Activated T-helper 1 cell treated with anti-CD3 and anti-CD28 coated beads, Interleukin-12 subunit alpha, Interleukin-12 subunit beta, Interleukin-2, Interleukin-4 antibody, amounts not matched to agents 30 ng/mL and 10 ng/mL and 1 ng/mL, durations not matched to agents 14 hours and 24 hours and 36 hours (primary cell): ENCODE results near the gene CFB. TPM values are rescaled to one million over a fixed set of nuclear protein-coding genes. Genes with fewer than 3 reads are reported as not detected.
"Not testable (repeated sequence)": the region's sequence is repeated elsewhere in the genome, so short reads cannot be mapped to it uniquely, and the experiment has no call there.

Experiments
- DNase-seq: peaks from one replicate; pipeline ENCODE4 v3.0.0; 2021; ENCODE audit warnings: low spot score
- H3K27ac Mint-ChIP-seq: one replicate; pipeline ENCODE4 v1.8.0; 2021; ENCODE audit warnings: mild to moderate bottlenecking, mixed read lengths
- H3K27me3 Mint-ChIP-seq: one replicate; pipeline ENCODE4 v1.8.0; 2022; ENCODE audit warnings: mild to moderate bottlenecking, moderate library complexity, mixed read lengths; ENCODE audit not compliant: insufficient read depth
- H3K36me3 Mint-ChIP-seq: one replicate; pipeline ENCODE4 v1.8.0; 2021; ENCODE audit warnings: low read depth, mixed read lengths
- H3K4me1 Mint-ChIP-seq: one replicate; pipeline ENCODE4 v1.8.0; 2021; ENCODE audit warnings: low read depth, mixed read lengths
- H3K4me3 Mint-ChIP-seq: one replicate; pipeline ENCODE4 v1.8.0; 2021; ENCODE audit warnings: mild to moderate bottlenecking, moderate library complexity, mixed read lengths
- H3K9me3 Mint-ChIP-seq: one replicate; pipeline ENCODE4 v1.8.0; 2021; ENCODE audit warnings: mixed read lengths
- intact Hi-C: fragments of 100-400 bp; cut with micrococcal nuclease; formaldehyde crosslinking; loops from one replicate; pipeline ENCODE4 v1.15.1; 2024
- total RNA-seq: library from RNA; stranded (reverse); gene quantifications from 2 replicates; pipeline ENCODE4 v1.2.3, GENCODE V29; 2022

The CFB gene
- total RNA-seq, 1 donor from 2014 or later, result 0.21 TPM

DNA sequence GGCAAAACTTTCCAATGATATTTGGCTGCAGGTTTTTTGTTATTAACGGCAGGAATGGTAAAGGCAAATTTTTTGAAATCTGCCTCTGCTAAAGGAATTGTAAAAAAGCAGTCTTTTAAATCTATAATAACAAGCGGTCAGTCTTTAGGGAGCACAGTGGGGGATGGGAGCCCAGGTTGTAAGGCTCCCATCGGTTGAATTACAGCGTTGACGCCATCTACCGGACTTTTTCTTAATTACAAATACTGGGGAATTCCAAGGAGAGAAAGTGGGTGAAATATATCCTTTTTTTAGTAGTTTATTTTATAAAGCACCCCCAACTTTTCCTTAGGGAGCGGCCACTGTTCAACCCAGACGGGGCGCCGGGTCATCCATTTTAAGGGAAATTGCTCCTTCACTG is 43.5 kb downstream of the CFB start:
- H3K27me3 Mint-ChIP-seq, H3K4me3 Mint-ChIP-seq, H3K4me1 Mint-ChIP-seq, H3K27ac Mint-ChIP-seq, H3K9me3 Mint-ChIP-seq, DNase-seq, intact Hi-C loops, H3K36me3 Mint-ChIP-seq: not testable (repeated sequence)

DNA sequence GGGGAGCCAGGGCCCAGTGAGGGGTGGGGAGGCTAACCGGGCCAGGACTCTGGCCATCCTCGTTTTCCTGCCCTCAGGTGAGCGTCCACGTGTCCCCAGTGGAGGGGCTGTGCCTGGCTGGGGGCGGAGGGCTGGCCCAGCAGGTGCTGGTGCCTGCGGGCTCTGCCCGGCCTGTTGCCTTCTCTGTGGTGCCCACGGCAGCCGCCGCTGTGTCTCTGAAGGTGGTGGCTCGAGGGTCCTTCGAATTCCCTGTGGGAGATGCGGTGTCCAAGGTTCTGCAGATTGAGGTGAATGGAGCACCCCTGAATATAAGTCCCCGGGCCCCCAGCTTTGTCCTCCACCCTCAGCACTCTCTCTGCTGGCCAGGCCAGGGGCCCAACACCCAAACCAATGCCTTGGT is 48.5 kb downstream of the CFB start:
- DNase-seq, H3K4me1 Mint-ChIP-seq, intact Hi-C loops, H3K27ac Mint-ChIP-seq, H3K4me3 Mint-ChIP-seq, H3K36me3 Mint-ChIP-seq, H3K9me3 Mint-ChIP-seq, H3K27me3 Mint-ChIP-seq: not testable (repeated sequence)

DNA sequence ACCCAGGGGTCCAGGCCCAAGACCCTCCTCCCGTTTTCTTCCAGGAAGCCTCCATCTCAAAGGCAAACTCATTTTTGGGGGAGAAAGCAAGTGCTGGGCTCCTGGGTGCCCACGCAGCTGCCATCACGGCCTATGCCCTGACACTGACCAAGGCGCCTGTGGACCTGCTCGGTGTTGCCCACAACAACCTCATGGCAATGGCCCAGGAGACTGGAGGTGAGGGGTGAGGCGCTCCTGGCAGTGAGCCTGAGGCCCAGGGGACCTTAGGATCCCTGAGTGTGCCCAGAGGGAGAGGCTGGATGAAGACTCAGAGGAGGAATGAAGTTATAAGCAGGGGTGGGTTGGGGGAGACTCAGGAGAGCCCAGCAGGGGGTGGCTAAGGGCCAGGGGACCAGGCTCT is 50.5 kb downstream of the CFB start:
- H3K27me3 Mint-ChIP-seq, H3K27ac Mint-ChIP-seq, DNase-seq, H3K9me3 Mint-ChIP-seq, intact Hi-C loops, H3K4me3 Mint-ChIP-seq, H3K36me3 Mint-ChIP-seq, H3K4me1 Mint-ChIP-seq: not testable (repeated sequence)

Other genes with a start within 250 kb of the CFB start
- 45.7 and 46.5 TPM in 2 replicates for gene ABHD16A, start 242.8 kb upstream of the CFB start, total RNA-seq
- not detected in 2 replicates for gene LY6G6F, start 239.2 kb upstream of the CFB start, total RNA-seq
- gene LY6G6D, start 230.7 kb upstream of the CFB start, total RNA-seq, result not detected in 2 replicates
- not detected in 2 replicates for gene LY6G6C, start 224.3 kb upstream of the CFB start, total RNA-seq
- gene MPIG6B, start 222.7 kb upstream of the CFB start, total RNA-seq, result not detected in 2 replicates
- 4.9 and 5.7 TPM in 2 replicates for gene DDAH2, start 216.8 kb upstream of the CFB start, total RNA-seq
- gene CLIC1, start 209.6 kb upstream of the CFB start, total RNA-seq, result 398 and 399 TPM in 2 replicates
- 80.5 and 83.4 TPM in 2 replicates for gene MSH5, start 206.1 kb upstream of the CFB start, total RNA-seq
- gene SAPCD1, start 183.4 kb upstream of the CFB start, total RNA-seq, result 16.7 and 17.0 TPM in 2 replicates
- gene VWA7, start 168.8 kb upstream of the CFB start, total RNA-seq, result 2.9 and 5.0 TPM in 2 replicates
- 150 and 161 TPM in 2 replicates for gene VARS1, start 150.3 kb upstream of the CFB start, total RNA-seq
- gene LSM2, start 139.1 kb upstream of the CFB start, total RNA-seq, result 136 and 137 TPM in 2 replicates
- 2.2 and 2.9 TPM in 2 replicates for gene HSPA1L, start 130.8 kb upstream of the CFB start, total RNA-seq
- 173 and 175 TPM in 2 replicates for gene HSPA1A, start 130.6 kb upstream of the CFB start, total RNA-seq
- gene HSPA1B, start 118.4 kb upstream of the CFB start, total RNA-seq, result 152 and 155 TPM in 2 replicates
- gene NEU1, start 83.3 kb upstream of the CFB start, total RNA-seq, result 22.1 and 24.3 TPM in 2 replicates
- gene SLC44A4, start 67.1 kb upstream of the CFB start, total RNA-seq, result 0.12 TPM in 1 of 2 replicates, not detected in the other
- gene EHMT2, start 48.4 kb upstream of the CFB start, total RNA-seq, result 75.9 and 80.4 TPM in 2 replicates
- gene ZBTB12, start 44.0 kb upstream of the CFB start, total RNA-seq, result 4.6 and 5.1 TPM in 2 replicates
- 0.88 and 1.6 TPM in 2 replicates for gene C2, start 18.4 kb upstream of the CFB start, total RNA-seq
- 92.3 and 97.7 TPM in 2 replicates for gene NELFE, start 12.9 kb downstream of the CFB start, total RNA-seq
- 85.8 and 101 TPM in 2 replicates for gene SKIC2, start 13.1 kb downstream of the CFB start, total RNA-seq
- 14.1 and 15.2 TPM in 2 replicates for gene DXO, start 26.0 kb downstream of the CFB start, total RNA-seq
- gene C4A, start 36.0 kb downstream of the CFB start, total RNA-seq, result 4.0 and 4.1 TPM in 2 replicates
- gene C4B, start 68.7 kb downstream of the CFB start, total RNA-seq, result 4.1 and 4.7 TPM in 2 replicates
- 0.34 and 0.36 TPM in 2 replicates for gene CYP21A2, start 92.3 kb downstream of the CFB start, total RNA-seq
- 2.0 and 4.4 TPM in 2 replicates for gene TNXB, start 163.2 kb downstream of the CFB start, total RNA-seq
- 80.1 and 97.6 TPM in 2 replicates for gene ATF6B, start 182.2 kb downstream of the CFB start, total RNA-seq
- gene FKBPL, start 184.2 kb downstream of the CFB start, total RNA-seq, result 4.8 and 6.0 TPM in 2 replicates
- gene PRRT1, start 205.8 kb downstream of the CFB start, total RNA-seq, result 0.24 and 0.57 TPM in 2 replicates
- gene PPT2, start 208.0 kb downstream of the CFB start, total RNA-seq, result 12.4 and 17.1 TPM in 2 replicates
- 8.3 and 9.1 TPM in 2 replicates for gene EGFL8, start 218.5 kb downstream of the CFB start, total RNA-seq
- gene AGPAT1, start 230.0 kb downstream of the CFB start, total RNA-seq, result 34.5 and 35.6 TPM in 2 replicates
- 58.1 and 60.4 TPM in 2 replicates for gene RNF5, start 232.3 kb downstream of the CFB start, total RNA-seq
- 19.6 and 20.2 TPM in 2 replicates for gene AGER, start 238.2 kb downstream of the CFB start, total RNA-seq
- gene PBX2, start 244.1 kb downstream of the CFB start, total RNA-seq, result 91.9 and 94.0 TPM in 2 replicates
- gene GPSM3, start 246.5 kb downstream of the CFB start, total RNA-seq, result 82.5 and 84.7 TPM in 2 replicates